Measurements from ENCODE around the gene TNFAIP1. TPM values are rescaled to one million over a fixed set of nuclear protein-coding genes. Genes with fewer than 3 reads are reported as not detected.

The TNFAIP1 gene
- total and polyA plus RNA-seq, 9 donors: 21.7 to 37.3 (median 33.1) TPM

DNA sequence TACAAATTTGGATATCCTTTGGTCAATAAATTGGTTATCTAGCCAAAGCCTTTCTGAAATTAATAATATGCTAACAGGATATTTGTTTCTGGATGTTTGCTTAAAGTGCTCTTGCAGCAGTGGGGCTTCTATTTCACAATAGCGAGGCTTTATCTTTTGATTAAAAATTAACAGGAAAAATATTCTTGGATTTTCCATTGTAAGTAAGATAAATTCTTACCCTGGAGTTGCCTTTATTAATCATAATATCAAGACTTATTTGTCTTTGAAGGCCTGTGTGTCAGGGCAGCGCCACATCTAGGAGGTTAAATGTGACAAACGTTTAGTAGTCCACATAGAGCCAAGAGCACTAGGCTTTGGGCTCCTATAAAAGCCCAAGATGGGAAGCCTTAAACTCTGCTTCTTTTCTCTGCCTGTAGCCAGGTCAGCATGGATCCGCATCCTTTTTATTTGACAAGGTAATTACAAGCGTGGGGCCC lies 11.3 kb upstream of the TNFAIP1 start:
- no peak overlapping the region for H3K27ac ChIP-seq (ENCODE audit: low read length)
- WGBS (ENCODE audit: insufficient coverage): no CpG with 5 or more reads among the region's 5 CpGs
- peaks cover 29% of the 10 kb centered on the region for H3K36me3 ChIP-seq (ENCODE audit: control insufficient read depth, insufficient read depth, low read length)
- no peaks in the 10 kb centered on the region for H3K9me3 ChIP-seq (replicated peaks; ENCODE audit: control insufficient read depth, low read depth, low read length)
- H3K4me1 ChIP-seq (ENCODE audit: control insufficient read depth, insufficient read depth, low read length): peaks cover 9% of the 10 kb centered on the region
- no peak for DNase-seq
- H3K4me3 ChIP-seq (ENCODE audit: low read length): no peak overlapping the region
- H3K27me3 ChIP-seq (ENCODE audit: control insufficient read depth, insufficient read depth, low read length): no peaks in the 10 kb centered on the region

GRCh38 chr17:28324781-28325180 lies 10.8 kb upstream of the TNFAIP1 start:
- Histone ChIP-seq H3K27ac (ENCODE audit: low read length) (no peak overlapping the region), H3K27me3 (ENCODE audit: control insufficient read depth, insufficient read depth, low read length) (no peaks in the 10 kb centered on the region), H3K4me3 (ENCODE audit: low read length) (no peak overlapping the region), H3K4me1 (ENCODE audit: control insufficient read depth, insufficient read depth, low read length) (peaks cover 9% of the 10 kb centered on the region), H3K36me3 (ENCODE audit: control insufficient read depth, insufficient read depth, low read length) (peaks cover 32% of the 10 kb centered on the region), H3K9me3 (replicated peaks; ENCODE audit: control insufficient read depth, low read depth, low read length) (no peaks in the 10 kb centered on the region)
- no peak for DNase-seq
- 67% methylated on average over 1 of the region's 3 CpGs for WGBS (ENCODE audit: insufficient coverage)

DNA sequence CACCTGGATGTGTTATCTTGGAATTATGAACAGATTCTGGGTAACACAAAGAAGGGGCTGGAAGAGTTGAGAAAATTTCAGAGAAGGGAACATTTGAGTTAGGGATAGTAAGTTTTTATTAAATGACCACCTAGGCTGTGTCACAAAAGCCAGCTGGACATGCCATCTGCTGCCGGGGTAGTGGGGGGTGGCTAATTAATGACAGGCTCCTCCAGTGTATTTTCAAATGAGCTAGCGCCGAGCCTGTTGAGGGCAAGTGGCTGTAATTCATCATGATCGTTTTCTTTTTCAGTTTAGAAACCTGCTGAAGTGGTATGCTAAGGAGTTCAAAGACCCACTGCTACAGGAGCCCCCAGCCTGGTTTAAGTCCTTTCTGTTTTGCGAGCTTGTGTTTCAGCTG lies 10.3 kb upstream of the TNFAIP1 start:
- Histone ChIP-seq H3K4me1 (ENCODE audit: control insufficient read depth, insufficient read depth, low read length) (peaks cover 5% of the 10 kb centered on the region), H3K27ac (ENCODE audit: low read length) (no peak overlapping the region), H3K36me3 (ENCODE audit: control insufficient read depth, insufficient read depth, low read length) (peaks cover 36% of the 10 kb centered on the region), H3K27me3 (ENCODE audit: control insufficient read depth, insufficient read depth, low read length) (no peaks in the 10 kb centered on the region), H3K4me3 (ENCODE audit: low read length) (no peak overlapping the region), H3K9me3 (replicated peaks; ENCODE audit: control insufficient read depth, low read depth, low read length) (no peaks in the 10 kb centered on the region)
- no peak for DNase-seq
- 30% methylated on average over 4 of the region's 5 CpGs for WGBS (ENCODE audit: insufficient coverage)

GRCh38 chr17:28326114-28326513 lies 9.4 kb upstream of the TNFAIP1 start:
- H3K4me3 ChIP-seq (ENCODE audit: low read length): no peak overlapping the region
- H3K4me1 ChIP-seq (ENCODE audit: control insufficient read depth, insufficient read depth, low read length): no peaks in the 10 kb centered on the region
- peaks cover 45% of the 10 kb centered on the region for H3K36me3 ChIP-seq (ENCODE audit: control insufficient read depth, insufficient read depth, low read length)
- H3K27me3 ChIP-seq (ENCODE audit: control insufficient read depth, insufficient read depth, low read length): no peaks in the 10 kb centered on the region
- DNase-seq: no peak
- WGBS (ENCODE audit: insufficient coverage): 80% methylated on average over 5 of the region's 7 CpGs
- H3K9me3 ChIP-seq (replicated peaks; ENCODE audit: control insufficient read depth, low read depth, low read length): no peaks in the 10 kb centered on the region
- no peak overlapping the region for H3K27ac ChIP-seq (ENCODE audit: low read length)

GRCh38 chr17:28327031-28327607 lies 8.4 kb upstream of the TNFAIP1 start:
- H3K36me3 ChIP-seq (ENCODE audit: control insufficient read depth, insufficient read depth, low read length): peaks cover 55% of the 10 kb centered on the region
- H3K27me3 ChIP-seq (ENCODE audit: control insufficient read depth, insufficient read depth, low read length): no peaks in the 10 kb centered on the region
- H3K4me1 ChIP-seq (ENCODE audit: control insufficient read depth, insufficient read depth, low read length): no peaks in the 10 kb centered on the region
- WGBS (ENCODE audit: insufficient coverage): 100% methylated on average over 1 of the region's 9 CpGs
- H3K9me3 ChIP-seq (replicated peaks; ENCODE audit: control insufficient read depth, low read depth, low read length): no peaks in the 10 kb centered on the region
- no peak overlapping the region for H3K4me3 ChIP-seq (ENCODE audit: low read length)
- H3K27ac ChIP-seq (ENCODE audit: low read length): no peak overlapping the region
- no peak for DNase-seq

- WGBS (ENCODE audit: insufficient coverage): 83% methylated on average over 1 of the region's 3 CpGs
- Histone ChIP-seq H3K4me3 (ENCODE audit: low read length) (no peak overlapping the region), H3K9me3 (replicated peaks; ENCODE audit: control insufficient read depth, low read depth, low read length) (no peaks in the 10 kb centered on the region), H3K27me3 (ENCODE audit: control insufficient read depth, insufficient read depth, low read length) (no peaks in the 10 kb centered on the region), H3K4me1 (ENCODE audit: control insufficient read depth, insufficient read depth, low read length) (no peaks in the 10 kb centered on the region), H3K27ac (ENCODE audit: low read length) (no peak overlapping the region), H3K36me3 (ENCODE audit: control insufficient read depth, insufficient read depth, low read length) (peaks cover 58% of the 10 kb centered on the region)
- no peak for DNase-seq
Observed at GRCh38 chr17:28327709-28328108, 7.9 kb upstream of the TNFAIP1 start.

DNA sequence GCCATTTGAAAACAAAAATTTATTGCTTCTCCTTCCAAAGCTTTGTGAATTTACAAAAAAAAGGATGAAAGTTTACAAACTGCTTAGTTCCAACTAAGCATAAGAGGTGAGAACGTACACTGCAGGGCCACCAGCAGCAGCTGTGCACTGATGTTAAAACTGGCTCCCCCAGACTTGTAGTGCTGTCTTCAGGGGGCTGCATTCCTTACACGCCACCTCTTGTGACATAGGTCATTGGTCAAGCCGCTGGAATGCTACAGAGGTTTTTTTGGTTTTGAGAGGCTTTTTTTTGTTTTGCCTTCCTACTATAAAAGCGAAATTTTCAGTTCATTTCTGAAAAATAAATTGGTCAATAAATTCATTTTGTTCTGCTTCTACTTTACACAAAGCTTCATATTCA lies 7.2 kb upstream of the TNFAIP1 start:
- no peak overlapping the region for H3K4me3 ChIP-seq (ENCODE audit: low read length)
- H3K4me1 ChIP-seq (ENCODE audit: control insufficient read depth, insufficient read depth, low read length): peaks cover 2% of the 10 kb centered on the region
- no peaks in the 10 kb centered on the region for H3K27me3 ChIP-seq (ENCODE audit: control insufficient read depth, insufficient read depth, low read length)
- no peaks in the 10 kb centered on the region for H3K9me3 ChIP-seq (replicated peaks; ENCODE audit: control insufficient read depth, low read depth, low read length)
- 25% methylated on average over 1 of the region's 4 CpGs for WGBS (ENCODE audit: insufficient coverage)
- DNase-seq: no peak
- peaks cover 64% of the 10 kb centered on the region for H3K36me3 ChIP-seq (ENCODE audit: control insufficient read depth, insufficient read depth, low read length)
- H3K27ac ChIP-seq (ENCODE audit: low read length): no peak overlapping the region

DNA sequence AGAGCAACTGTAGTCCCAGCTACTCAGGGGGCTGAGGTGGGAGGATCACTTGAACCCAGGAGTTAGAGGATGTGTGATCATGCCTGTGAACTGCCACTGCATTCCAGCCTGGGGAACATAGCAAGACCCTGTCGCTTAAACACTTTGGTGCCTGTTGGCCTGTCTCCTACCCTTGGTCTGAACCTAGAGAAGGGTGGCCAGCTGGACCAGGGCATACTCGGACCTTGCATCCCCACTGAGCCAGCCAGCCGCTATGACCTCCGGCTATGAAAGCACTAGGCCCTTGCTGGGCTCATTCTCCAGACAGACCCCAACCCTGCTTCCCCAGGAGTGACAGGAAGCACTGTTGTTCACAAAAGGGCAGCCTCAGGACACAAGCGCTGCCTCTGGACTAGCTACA lies 4.9 kb upstream of the TNFAIP1 start:
- 98% methylated on average over 4 of the region's 5 CpGs for WGBS (ENCODE audit: insufficient coverage)
- no peaks in the 10 kb centered on the region for H3K9me3 ChIP-seq (replicated peaks; ENCODE audit: control insufficient read depth, low read depth, low read length)
- peaks cover 13% of the 10 kb centered on the region for H3K4me1 ChIP-seq (ENCODE audit: control insufficient read depth, insufficient read depth, low read length)
- peaks cover 64% of the 10 kb centered on the region for H3K36me3 ChIP-seq (ENCODE audit: control insufficient read depth, insufficient read depth, low read length)
- H3K27ac ChIP-seq (ENCODE audit: low read length): no peak overlapping the region
- DNase-seq: no peak
- H3K27me3 ChIP-seq (ENCODE audit: control insufficient read depth, insufficient read depth, low read length): no peaks in the 10 kb centered on the region
- no peak overlapping the region for H3K4me3 ChIP-seq (ENCODE audit: low read length)

DNA sequence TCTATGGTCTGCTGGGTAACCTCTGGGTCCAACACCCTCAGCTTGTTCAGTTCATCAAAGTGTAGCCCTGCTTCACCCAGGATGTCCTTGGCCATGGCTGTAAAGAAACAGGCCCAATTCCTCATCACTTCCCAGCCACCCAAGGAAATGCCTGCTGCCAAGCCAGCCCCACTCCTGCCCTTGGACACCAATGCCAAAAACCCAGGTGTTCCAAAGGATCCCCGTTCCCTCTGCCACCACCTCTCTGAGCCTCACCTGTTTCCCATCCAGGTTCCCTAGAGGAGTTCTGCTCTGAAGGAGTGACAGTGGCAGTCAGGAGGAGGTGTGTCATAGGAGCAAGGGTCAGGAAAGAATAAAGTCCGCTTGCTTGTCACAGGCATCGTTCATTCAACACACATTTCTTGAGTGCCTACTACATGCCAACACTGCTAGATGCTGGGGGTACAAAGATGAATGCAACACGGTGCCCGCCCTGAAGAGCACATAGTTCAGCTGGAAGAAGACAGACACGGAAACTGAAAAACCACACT lies 3.6 kb upstream of the TNFAIP1 start:
- H3K4me3 ChIP-seq (ENCODE audit: low read length): no peak overlapping the region
- no peaks in the 10 kb centered on the region for H3K27me3 ChIP-seq (ENCODE audit: control insufficient read depth, insufficient read depth, low read length)
- H3K27ac ChIP-seq (ENCODE audit: low read length): no peak overlapping the region
- peaks cover 54% of the 10 kb centered on the region for H3K36me3 ChIP-seq (ENCODE audit: control insufficient read depth, insufficient read depth, low read length)
- DNase-seq: no peak
- no peaks in the 10 kb centered on the region for H3K9me3 ChIP-seq (replicated peaks; ENCODE audit: control insufficient read depth, low read depth, low read length)
- 86% methylated on average over 3 of the region's 6 CpGs for WGBS (ENCODE audit: insufficient coverage)
- H3K4me1 ChIP-seq (ENCODE audit: control insufficient read depth, insufficient read depth, low read length): peaks cover 21% of the 10 kb centered on the region

- H3K27me3 ChIP-seq (ENCODE audit: control insufficient read depth, insufficient read depth, low read length): no peaks in the 10 kb centered on the region
- H3K9me3 ChIP-seq (replicated peaks; ENCODE audit: control insufficient read depth, low read depth, low read length): no peaks in the 10 kb centered on the region
- H3K4me3 ChIP-seq (ENCODE audit: low read length): no peak overlapping the region
- no peak for DNase-seq
- peaks cover 44% of the 10 kb centered on the region for H3K36me3 ChIP-seq (ENCODE audit: control insufficient read depth, insufficient read depth, low read length)
- WGBS (ENCODE audit: insufficient coverage): 67% methylated on average over 1 of the region's 1 CpG
- peaks cover 28% of the 10 kb centered on the region for H3K4me1 ChIP-seq (ENCODE audit: control insufficient read depth, insufficient read depth, low read length)
- no peak overlapping the region for H3K27ac ChIP-seq (ENCODE audit: low read length)
Observed at GRCh38 chr17:28333083-28333746, 2.3 kb upstream of the TNFAIP1 start.
